Measurements from ENCODE around the gene HDAC7. TPM values are rescaled to one million over a fixed set of nuclear protein-coding genes. Genes with fewer than 3 reads are reported as not detected.

The HDAC7 gene
- total RNA-seq = 70.2 and 84.4 TPM in 2 replicates

- no peak for TF ChIP-seq CTCF (conservative IDR thresholded peaks at IDR 0.05; ENCODE audit: low read depth, low read length)
- DNase-seq (ENCODE audit: low read depth) = no peak
- peak within 1 kb of the TSS; percentile 83 for H3K4me3 ChIP-seq (ENCODE audit: low read depth, low read length)
Measured at GRCh38 chr12:47819896-47820630, at the start of gene HDAC7. Gene HDAC7, minus strand, starts transcription at chr12:47819903. Its CDS starts 118 bp downstream, at chr12:47819785.

DNA sequence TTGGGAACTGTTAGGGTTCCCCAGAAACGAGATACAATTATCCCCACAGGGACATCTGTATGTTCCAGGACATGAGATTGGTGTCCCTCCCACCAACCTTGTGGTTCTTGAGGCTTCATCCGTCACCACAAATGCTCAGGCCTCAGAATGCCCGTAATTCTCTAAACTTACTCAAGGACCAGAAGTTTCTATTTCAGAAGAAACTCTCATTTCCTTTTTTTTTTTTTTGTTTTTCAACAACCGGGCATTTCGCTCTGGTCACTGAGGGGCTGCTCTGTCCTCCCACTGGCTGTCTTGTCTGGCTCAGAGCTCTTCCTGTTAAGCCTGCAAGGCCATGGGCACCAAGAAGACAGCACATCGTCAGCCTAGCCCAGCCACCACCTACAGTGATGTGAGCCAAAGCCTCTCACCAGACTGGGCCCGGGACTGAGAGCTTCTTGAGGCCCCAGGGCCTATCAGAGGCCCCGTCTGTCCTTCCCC is 48.9 kb upstream of the HDAC7 start:
- no peak overlapping the region for H3K4me3 ChIP-seq (ENCODE audit: low read depth, low read length)
- no peak for DNase-seq (ENCODE audit: low read depth)
- no peak for TF ChIP-seq CTCF (conservative IDR thresholded peaks at IDR 0.05; ENCODE audit: low read depth, low read length)

- TF ChIP-seq CTCF (conservative IDR thresholded peaks at IDR 0.05; ENCODE audit: low read depth, low read length) = no peak
- H3K4me3 ChIP-seq (ENCODE audit: low read depth, low read length) = no peak overlapping the region
- no peak for DNase-seq (ENCODE audit: low read depth)
Measured at GRCh38 chr12:47868041-47868440, 48.3 kb upstream of the HDAC7 start.

GRCh38 chr12:47867495-47867941 is 47.8 kb upstream of the HDAC7 start:
- no peak for DNase-seq (ENCODE audit: low read depth)
- TF ChIP-seq CTCF (conservative IDR thresholded peaks at IDR 0.05; ENCODE audit: low read depth, low read length) = no peak
- H3K4me3 ChIP-seq (ENCODE audit: low read depth, low read length) = no peak overlapping the region

DNA sequence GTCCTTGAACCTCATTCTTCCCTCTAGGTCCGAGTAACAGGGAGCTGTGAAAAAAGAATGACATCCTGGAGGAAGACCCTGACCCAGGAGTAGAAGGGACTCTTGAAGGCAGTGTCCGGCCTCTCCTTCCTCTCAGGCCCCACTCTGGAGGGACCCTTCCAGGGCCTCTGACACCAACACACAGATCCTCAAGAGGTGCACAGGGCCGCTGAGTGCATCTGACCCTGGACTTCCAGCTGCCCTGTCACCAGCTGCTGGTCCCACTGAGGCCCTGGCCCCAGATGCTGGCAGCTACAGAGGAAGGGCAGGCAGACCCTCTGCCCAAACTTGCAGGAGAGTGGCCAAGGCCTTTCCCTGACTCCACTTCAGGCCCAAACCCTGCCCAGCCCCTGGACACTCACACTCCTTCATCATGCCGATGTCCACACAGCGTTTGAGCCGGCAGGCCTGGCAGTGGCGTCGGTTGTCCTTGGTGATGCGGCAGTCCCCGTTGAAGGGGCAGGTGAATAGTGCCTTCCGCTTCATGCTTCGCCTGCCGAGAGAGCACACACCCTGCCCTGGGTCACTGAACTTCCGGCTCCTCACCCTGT is 45.0 kb upstream of the HDAC7 start:
- no peak for TF ChIP-seq CTCF (conservative IDR thresholded peaks at IDR 0.05; ENCODE audit: low read depth, low read length)
- no peak for DNase-seq (ENCODE audit: low read depth)
- H3K4me3 ChIP-seq (ENCODE audit: low read depth, low read length) = no peak overlapping the region

DNA sequence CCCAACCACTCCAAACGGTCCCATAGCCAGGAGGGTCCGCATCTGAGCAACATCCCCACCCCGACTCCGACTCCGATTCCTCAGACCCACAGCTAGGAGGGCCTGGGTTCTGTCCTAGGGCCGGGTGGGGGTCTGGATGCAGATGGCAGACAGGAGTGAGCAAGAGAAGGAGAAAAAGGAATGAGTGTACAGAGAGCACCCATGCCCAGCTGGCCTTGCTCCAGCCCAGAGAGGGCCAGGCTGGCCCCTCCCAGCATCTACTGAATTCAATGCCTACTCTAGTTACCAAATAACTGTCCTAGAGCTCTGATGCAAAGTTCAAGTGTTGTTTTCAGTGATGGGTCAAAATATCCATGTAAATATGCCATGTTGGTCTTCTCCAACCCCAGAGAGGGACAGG is 44.3 kb upstream of the HDAC7 start:
- no peak overlapping the region for H3K4me3 ChIP-seq (ENCODE audit: low read depth, low read length)
- TF ChIP-seq CTCF (conservative IDR thresholded peaks at IDR 0.05; ENCODE audit: low read depth, low read length) = no peak
- no peak for DNase-seq (ENCODE audit: low read depth)

All from epithelial cell of proximal tubule (primary cell).